HEK293T (cell line): Measurements from ENCODE around the gene CAMK1D.

ENCODE experiments used
- CTCF ChIA-PET: fragments of 350-600 bp; formaldehyde crosslinking; extraction: SDS; loops from one replicate; lab custom pipeline; 2021; ENCODE audit warnings: antibody characterized with exemption, inconsistent platforms; lab: Yijun Ruan, JAX
- POLR2A ChIA-PET: fragments of 350-600 bp; formaldehyde crosslinking; extraction: SDS; loops from one replicate; lab custom pipeline; 2020; ENCODE audit warnings: antibody characterized with exemption, inconsistent platforms; lab: Yijun Ruan, JAX
- DNase-seq: peaks from one replicate; pipeline ENCODE4 v3.0.0; 2012; ENCODE audit warnings: mixed read lengths; ENCODE audit errors: extremely low spot score
- ARNT ChIP-seq: fragments of 450-650 bp; IDR thresholded peaks from 2 replicates; pipeline ENCODE4 v1.6.1; 2017; ENCODE audit warnings: mild to moderate bottlenecking
- BHLHE40 ChIP-seq: fragments of 450-650 bp; IDR thresholded peaks from 2 replicates; pipeline ENCODE4 v1.6.1; 2016; ENCODE audit warnings: mild to moderate bottlenecking, moderate library complexity, borderline replicate concordance
- CTBP1 ChIP-seq: fragments of 450-650 bp; IDR thresholded peaks from 2 replicates; pipeline ENCODE4 v1.6.1; 2016; ENCODE audit warnings: borderline replicate concordance
- ELF4 ChIP-seq: fragments of 450-650 bp; IDR thresholded peaks from 2 replicates; pipeline ENCODE4 v1.6.1; 2017; ENCODE audit warnings: antibody characterized with exemption
- FOXA1 ChIP-seq: fragments of 450-650 bp; IDR thresholded peaks from 2 replicates; pipeline ENCODE4 v1.6.1; 2016; ENCODE audit warnings: mild to moderate bottlenecking
- FOXK2 ChIP-seq: fragments of 450-650 bp; IDR thresholded peaks from 2 replicates; pipeline ENCODE4 v1.6.1; 2016; ENCODE audit warnings: mild to moderate bottlenecking
- FOXM1 ChIP-seq: fragments of 450-650 bp; IDR thresholded peaks from 2 replicates; pipeline ENCODE4 v1.6.1; 2017; ENCODE audit warnings: mild to moderate bottlenecking, borderline replicate concordance
- HDGF ChIP-seq: fragments of 450-650 bp; IDR thresholded peaks from 2 replicates; pipeline ENCODE4 v1.6.1; 2017; ENCODE audit warnings: antibody characterized with exemption, borderline replicate concordance
- L3MBTL2 ChIP-seq: fragments of 450-650 bp; conservative IDR thresholded peaks from 2 replicates; pipeline ENCODE4 v1.6.1; 2016; ENCODE audit warnings: mild to moderate bottlenecking
- LEF1 ChIP-seq: fragments of 450-650 bp; IDR thresholded peaks from 2 replicates; pipeline ENCODE4 v1.6.1; 2017; ENCODE audit warnings: mild to moderate bottlenecking, borderline replicate concordance
- NFRKB ChIP-seq: fragments of 450-650 bp; IDR thresholded peaks from 2 replicates; pipeline ENCODE4 v1.6.1; 2016; ENCODE audit warnings: mild to moderate bottlenecking, moderate library complexity
- SP1 ChIP-seq: fragments of 450-650 bp; IDR thresholded peaks from 2 replicates; pipeline ENCODE4 v1.6.1; 2017
- SUZ12 ChIP-seq: fragments of 450-650 bp; IDR thresholded peaks from 2 replicates; pipeline ENCODE4 v1.6.1; 2016; ENCODE audit warnings: mild to moderate bottlenecking
- TARDBP ChIP-seq: fragments of 450-650 bp; IDR thresholded peaks from 2 replicates; pipeline ENCODE4 v1.6.1; 2016
- ZNF384 ChIP-seq: fragments of 450-650 bp; IDR thresholded peaks from 2 replicates; pipeline ENCODE4 v1.6.1; 2016
- TF ChIP-seq, protein P1 (sequence below): fragments of 450-650 bp; IDR thresholded peaks from 2 replicates; pipeline ENCODE4 v1.6.1; 2016

CAMK1D gene

DNA sequence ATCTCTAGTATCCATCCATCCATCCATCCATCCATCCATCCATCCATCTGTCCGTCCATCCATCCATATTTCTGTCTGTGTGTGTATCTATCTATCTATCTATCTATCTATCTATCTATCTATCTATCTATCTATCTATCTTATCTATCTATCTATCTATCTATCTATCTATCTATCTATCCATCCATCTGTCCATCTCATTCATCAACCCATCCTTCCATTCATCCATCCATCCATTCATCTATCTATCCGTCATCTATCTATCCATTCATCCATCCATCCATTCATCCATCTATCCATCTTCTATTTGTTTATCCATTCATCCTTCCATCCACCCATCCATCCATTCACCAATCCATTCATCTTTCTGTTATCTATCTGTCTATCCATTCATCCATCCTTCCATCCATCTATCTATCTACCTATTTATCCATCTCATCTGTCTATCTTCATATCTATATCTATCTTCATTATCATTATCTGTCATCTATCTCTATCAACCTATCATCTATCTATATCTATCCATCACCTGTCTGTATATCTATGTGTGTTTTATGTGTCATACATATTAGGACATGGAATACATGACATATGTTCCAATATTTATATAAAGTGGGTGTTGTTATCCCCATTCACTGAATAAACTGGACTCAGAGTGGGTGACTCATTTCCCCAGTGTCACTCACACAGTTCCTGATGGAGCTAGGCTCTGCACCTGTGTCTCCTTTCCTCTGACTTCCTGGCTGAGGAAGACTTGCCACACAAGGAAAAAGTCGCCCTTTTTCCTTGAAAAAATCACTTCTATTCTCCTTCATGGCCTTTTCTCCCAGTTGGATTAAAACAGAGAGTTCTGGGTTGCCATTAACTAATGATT, 452.1 kb downstream of the CAMK1D start:
- POLR2A ChIA-PET: no interaction called here
- TF ChIP-seq LEF1 (no peak), TARDBP (no peak), SUZ12 (no peak), FOXM1 (no peak), L3MBTL2 (no peak), SP1 (no peak), FOXA1 (no peak), HDGF (no peak), FOXK2 (no peak), ZNF384 (no peak), ARNT (no peak), BHLHE40 (no peak), ELF4 (no peak), CTBP1 (no peak), NFRKB (no peak)
- DNase-seq: no peak
- CTCF ChIA-PET: interaction anchor here (1.5 kb wide), 1 partner anchor 16 kb away, joined by 4 read pairs; no protein-coding TSS in a partner anchor

DNA sequence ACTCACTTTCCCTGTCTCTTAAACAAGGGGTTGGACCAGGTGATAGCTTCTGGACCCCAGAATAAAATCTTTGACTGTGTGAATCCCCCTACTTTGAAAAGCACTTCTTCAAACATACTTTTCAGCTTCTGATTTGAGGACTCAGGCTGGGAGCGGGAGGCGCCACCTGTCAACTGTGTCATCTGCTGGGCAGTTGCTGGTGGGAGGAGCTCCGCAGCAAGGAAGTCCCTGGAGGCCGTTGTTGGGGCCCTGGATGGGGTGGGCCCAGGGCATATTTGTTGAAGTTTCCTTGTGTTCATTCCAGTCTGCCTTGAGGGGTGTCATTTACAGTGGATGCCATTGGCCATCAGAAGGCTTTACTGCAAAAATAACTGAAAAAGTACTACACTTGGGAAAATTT, 454.4 kb downstream of the CAMK1D start:
- DNase-seq: no peak
- ChIA-PET POLR2A (no interaction called here), CTCF (no interaction called here)
- no peak for TF ChIP-seq TARDBP
- no peak for TF ChIP-seq BHLHE40
- no peak for TF ChIP-seq FOXM1
- TF ChIP-seq ZNF384: no peak
- no peak for TF ChIP-seq ELF4
- no peak for TF ChIP-seq HDGF
- no peak for TF ChIP-seq NFRKB
- no peak for TF ChIP-seq FOXK2
- TF ChIP-seq ARNT: no peak
- no peak for TF ChIP-seq SUZ12
- TF ChIP-seq, protein P1, sequence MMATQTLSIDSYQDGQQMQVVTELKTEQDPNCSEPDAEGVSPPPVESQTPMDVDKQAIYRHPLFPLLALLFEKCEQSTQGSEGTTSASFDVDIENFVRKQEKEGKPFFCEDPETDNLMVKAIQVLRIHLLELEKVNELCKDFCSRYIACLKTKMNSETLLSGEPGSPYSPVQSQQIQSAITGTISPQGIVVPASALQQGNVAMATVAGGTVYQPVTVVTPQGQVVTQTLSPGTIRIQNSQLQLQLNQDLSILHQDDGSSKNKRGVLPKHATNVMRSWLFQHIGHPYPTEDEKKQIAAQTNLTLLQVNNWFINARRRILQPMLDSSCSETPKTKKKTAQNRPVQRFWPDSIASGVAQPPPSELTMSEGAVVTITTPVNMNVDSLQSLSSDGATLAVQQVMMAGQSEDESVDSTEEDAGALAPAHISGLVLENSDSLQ: no peak
- TF ChIP-seq FOXA1: no peak
- TF ChIP-seq CTBP1: no peak

DNA sequence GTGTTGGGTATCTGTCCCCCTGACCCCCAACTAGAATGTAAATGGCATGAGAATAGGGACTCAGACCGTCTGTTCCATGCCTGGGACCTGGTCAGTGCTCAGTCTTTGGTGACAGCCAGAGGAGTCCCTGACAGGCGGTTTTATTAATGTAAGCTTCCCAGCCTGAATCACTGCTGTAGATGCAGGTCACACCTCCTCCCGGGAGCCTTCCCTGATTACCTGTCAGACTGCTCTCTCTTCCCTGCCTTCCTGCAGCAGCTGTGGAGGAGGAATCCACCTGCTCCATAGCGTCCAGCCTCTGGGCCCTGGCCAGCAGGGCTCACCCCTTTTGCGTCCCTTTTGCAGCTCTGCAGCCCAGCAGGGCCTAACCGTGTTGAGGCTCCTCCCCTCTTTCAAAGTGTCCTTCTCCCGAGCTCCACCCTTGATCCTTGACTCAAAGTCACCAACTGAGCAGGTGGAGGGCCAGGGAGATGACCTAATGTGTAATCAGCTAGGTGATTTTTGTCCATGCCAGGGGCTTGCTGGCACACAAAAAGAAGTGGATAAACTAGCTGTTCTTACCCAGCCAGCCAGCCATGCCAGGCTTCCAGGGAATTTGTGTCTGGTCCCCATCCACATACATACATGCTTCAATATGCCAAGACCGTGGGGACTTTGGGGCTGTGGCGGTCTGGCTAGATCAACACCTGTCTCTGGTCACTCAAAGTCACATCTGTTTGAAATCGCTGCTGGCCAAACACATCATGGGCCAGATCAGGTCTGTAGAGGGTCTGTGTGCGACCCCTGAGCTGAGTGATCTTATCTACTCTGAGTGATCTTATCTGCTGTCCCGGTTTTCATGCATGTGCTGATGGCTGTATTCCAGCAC, 457.1 kb downstream of the CAMK1D start:
- DNase-seq: no peak
- TF ChIP-seq SUZ12 (no peak), FOXK2 (no peak), NFRKB (no peak), ZNF384 (no peak), FOXM1 (no peak), SP1 (no peak)
- TF ChIP-seq, protein P1: no peak
- ChIA-PET CTCF (interaction anchor here (1.0 kb wide), 1 partner anchor 73 kb away, joined by 4 read pairs; no protein-coding TSS in a partner anchor), POLR2A (no interaction called here)

DNA sequence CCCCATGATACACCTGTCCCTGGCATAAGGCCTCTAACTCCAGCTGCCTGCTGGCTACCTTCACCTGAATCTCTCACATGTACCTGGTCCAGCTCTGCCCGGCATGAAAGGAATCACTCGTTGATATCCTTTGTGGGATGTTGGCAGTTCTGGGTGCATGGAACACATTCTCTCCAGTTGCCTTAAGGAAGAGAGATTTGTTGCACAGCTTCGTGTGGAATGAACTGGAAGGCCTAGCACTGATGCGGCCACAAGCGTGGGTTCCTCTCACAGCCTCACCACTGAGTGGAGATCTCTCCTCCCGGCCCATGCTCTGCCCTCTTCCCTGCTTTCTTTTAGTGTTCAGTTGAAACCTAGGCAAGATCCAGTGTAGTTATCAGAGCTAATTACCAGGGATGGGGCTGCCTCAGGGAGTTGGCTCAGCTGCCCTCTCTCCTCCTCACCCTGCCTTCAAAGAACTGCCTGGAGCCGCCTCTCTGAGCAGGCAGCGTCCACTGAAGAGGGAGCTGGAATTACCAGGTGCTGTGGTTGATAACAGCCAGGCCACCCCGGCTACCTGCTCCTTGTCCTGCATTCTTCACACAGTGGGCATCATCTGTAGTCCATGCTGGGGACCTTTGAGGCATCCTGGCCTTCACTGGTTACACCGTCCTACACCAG, 457.9 kb downstream of the CAMK1D start:
- no peak for TF ChIP-seq FOXA1
- DNase-seq: no peak
- ChIA-PET POLR2A (no interaction called here), CTCF (interaction anchor here (0.9 to 1.0 kb wide), 2 partner anchors 25 to 74 kb away, joined by 4 to 12 read pairs; no protein-coding TSS in a partner anchor)

DNA sequence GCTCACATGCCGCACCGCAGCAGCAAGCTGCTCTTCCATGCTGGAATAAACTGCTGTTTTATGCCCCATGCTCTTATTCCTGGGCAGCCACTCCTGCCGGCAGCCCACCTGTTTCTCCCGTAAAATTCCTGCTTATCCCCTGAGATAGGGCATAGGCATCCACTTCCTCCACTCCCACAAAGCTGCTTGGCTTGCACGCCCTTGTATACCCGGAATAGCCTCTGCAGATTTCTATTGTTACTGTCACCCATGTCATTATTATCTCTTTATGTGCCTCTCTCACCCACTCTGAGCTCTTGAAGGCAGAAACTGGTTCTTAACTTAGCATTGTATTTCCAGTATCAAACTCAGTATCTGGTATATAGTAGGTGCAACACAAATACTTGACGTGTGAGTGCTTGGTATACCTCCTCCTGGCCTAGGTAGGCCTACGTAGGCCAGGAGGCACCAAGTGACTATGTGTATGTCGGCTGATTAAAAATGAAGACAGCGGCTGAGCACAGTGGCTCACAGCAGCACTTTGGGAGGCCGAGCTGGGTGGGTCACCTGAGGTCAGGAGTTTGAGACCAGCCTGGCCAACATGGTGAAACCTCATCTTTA, 458.8 kb downstream of the CAMK1D start:
- TF ChIP-seq, protein P1: no peak
- TF ChIP-seq BHLHE40 (no peak), TARDBP (no peak), ELF4 (no peak), ZNF384 (no peak), FOXA1 (no peak), FOXK2 (no peak), NFRKB (no peak), CTBP1 (no peak), SP1 (no peak), SUZ12 (no peak), L3MBTL2 (no peak)
- POLR2A ChIA-PET: no interaction called here
- CTCF ChIA-PET: interaction anchor here (0.6 to 0.9 kb wide), 2 partner anchors 26 to 531 kb away, joined by 6 to 12 read pairs; no protein-coding TSS in a partner anchor

More for the DNA sequence above, 458.8 kb downstream of the CAMK1D start:
- no peak for DNase-seq
